Stimulated activated naive CD8-positive, alpha-beta T cell treated with anti-CD3 and anti-CD28 coated beads, Interleukin-15, amount 100 ng/mL, for 72 hours (primary cell): ENCODE data around the gene ARHGAP11B.
A peak's percentile ranks its signal among the peaks of the same experiment; 100 is the strongest.
"Not testable (repeated sequence)": the region's sequence is repeated elsewhere in the genome, so short reads cannot be mapped to it uniquely, and the experiment has no call there.

Experiments
- ATAC-seq: fragments of 150-1000 bp; cut with Tn5 transposase; 2 replicates; pipeline ENCODE4 v1.10.0; 2021; ENCODE audit warnings: mild to moderate bottlenecking, moderate library complexity
- DNase-seq, 2 donors: peaks; one replicate each; pipeline ENCODE4 v3.0.0; 2021 to 2022
- H3K27ac Mint-ChIP-seq, 2 donors: one replicate each; pipeline ENCODE4 v1.8.0; 2022; ENCODE audit warnings: mild to moderate bottlenecking in 2 of 2, mixed read lengths in 2 of 2, moderate library complexity in 2 of 2
- H3K27me3 Mint-ChIP-seq: one replicate; pipeline ENCODE4 v1.8.0; 2022; ENCODE audit warnings: mixed read lengths
- H3K4me1 Mint-ChIP-seq: one replicate; pipeline ENCODE4 v1.8.0; 2022; ENCODE audit warnings: mild to moderate bottlenecking, mixed read lengths
- H3K4me3 Mint-ChIP-seq, 2 donors: one replicate each; pipeline ENCODE4 v1.8.0; 2022; ENCODE audit warnings: mild to moderate bottlenecking in 2 of 2, mixed read lengths in 2 of 2, moderate library complexity in 1 of 2
- H3K9me3 Mint-ChIP-seq, 2 donors: one replicate each; pipeline ENCODE4 v1.8.0; 2022; ENCODE audit warnings: mixed read lengths in 2 of 2

The ARHGAP11B gene

DNA sequence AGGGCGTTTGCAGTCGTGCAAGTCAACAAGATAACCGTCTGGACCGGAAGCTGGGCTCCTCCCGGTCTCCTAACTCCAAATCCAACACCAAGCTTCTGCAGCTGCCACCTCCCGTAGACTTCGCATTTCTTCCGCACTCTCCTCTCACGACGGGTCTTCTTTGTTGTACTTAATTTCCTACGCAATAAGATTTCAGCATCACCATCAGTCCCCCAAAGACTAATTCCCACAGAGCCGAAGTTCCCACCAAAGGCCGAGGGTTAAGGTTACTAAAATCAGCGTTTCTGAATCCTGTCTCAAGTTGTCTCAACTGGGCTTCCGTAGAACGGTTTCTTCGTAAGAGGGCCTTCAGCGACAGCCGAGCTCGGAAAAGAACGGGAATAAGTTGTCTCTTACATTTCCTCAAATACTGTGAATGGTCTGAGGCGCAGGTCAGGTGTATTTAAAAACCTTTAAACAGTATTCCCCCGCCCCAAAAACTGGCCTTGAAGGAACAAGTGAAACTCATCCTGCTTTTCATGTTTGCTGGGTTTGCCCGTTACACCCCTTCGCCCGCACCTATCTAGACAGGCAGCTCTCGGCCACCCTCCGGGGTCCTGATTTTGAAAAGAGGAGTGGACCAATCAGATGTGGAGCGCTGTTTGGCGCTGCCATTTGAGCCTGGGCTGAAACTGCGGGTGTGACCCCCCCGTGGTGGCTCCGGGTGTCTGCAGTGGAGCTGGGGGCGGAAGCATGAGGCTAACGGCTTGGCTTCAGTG is at the start of gene ARHGAP11B:
TSS of gene ARHGAP11B (plus strand) at position 693 of the 758 bp plus-strand sequence.
- not testable (repeated sequence) for H3K9me3 Mint-ChIP-seq, H3K27me3 Mint-ChIP-seq
- ATAC-seq = peak; percentile 98
- peak within 1 kb of the TSS; percentile 94 to 97 for H3K27ac Mint-ChIP-seq
- H3K4me1 Mint-ChIP-seq = peaks cover 15% of the 10 kb centered on the region
- DNase-seq = peak; percentile 95 to 98
- H3K4me3 Mint-ChIP-seq = peak within 1 kb of the TSS; percentile 92 to 94

DNA sequence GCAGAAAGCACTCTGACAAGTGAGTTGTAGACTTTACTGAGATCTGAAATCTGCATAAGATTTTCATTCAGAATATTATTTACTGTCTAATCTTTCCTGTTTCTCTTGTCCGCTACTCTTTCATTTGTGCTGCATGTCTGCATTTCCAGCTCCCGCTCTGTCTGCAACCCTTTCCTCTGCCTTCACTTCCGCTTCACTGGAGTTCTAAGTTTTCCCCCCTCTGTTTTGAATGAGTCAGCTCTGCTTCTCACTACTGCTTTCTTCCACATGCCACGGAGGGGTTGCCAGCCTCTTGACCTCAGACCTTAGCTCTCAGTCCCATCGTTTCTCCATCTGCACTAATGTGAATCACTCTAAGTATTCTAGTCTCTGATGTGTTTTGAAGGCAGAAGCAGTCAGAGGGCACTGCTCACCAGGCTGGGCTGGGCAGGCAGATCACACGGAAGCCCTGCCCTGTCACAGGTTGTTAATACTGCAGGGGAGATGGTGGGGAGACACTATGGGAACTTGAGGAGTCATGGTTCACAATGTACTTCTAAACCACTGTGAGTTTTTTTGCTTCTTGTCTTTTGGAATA is 46.4 kb upstream of the ARHGAP11B start:
- DNase-seq, H3K27ac Mint-ChIP-seq, H3K9me3 Mint-ChIP-seq, ATAC-seq, H3K27me3 Mint-ChIP-seq, H3K4me3 Mint-ChIP-seq, H3K4me1 Mint-ChIP-seq: not testable (repeated sequence)

- ATAC-seq, H3K4me3 Mint-ChIP-seq, DNase-seq, H3K27me3 Mint-ChIP-seq, H3K4me1 Mint-ChIP-seq, H3K27ac Mint-ChIP-seq, H3K9me3 Mint-ChIP-seq: not testable (repeated sequence)
Measured at GRCh38 chr15:30580716-30581115, 45.2 kb upstream of the ARHGAP11B start.

DNA sequence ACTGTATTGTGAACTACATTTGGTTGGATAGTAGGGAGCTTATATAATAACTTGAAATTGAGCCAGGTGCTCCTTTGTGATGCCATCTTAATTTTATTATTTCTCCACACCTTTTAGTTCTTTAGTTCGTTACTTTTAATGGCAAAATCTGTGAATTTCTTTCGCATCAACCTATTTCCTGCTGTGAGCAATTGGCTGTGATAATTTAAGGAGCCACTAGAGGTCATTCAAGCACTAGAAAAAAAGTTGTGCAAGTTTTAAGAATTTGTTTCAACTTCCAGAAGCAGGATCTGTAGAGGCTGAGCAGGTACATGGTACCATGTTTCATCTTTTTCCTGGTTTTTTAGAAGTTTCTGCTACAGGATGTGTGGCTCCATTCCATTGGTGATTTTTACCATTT is 27.0 kb upstream of the ARHGAP11B start:
- not testable (repeated sequence) for H3K27me3 Mint-ChIP-seq, H3K4me3 Mint-ChIP-seq, H3K4me1 Mint-ChIP-seq, H3K9me3 Mint-ChIP-seq, DNase-seq, H3K27ac Mint-ChIP-seq, ATAC-seq

GRCh38 chr15:30603796-30604195 is 22.1 kb upstream of the ARHGAP11B start, which contains the start of gene GOLGA8H:
GOLGA8H (plus strand) TSS chr15:30604028; CDS start chr15:30604126, 98 bp downstream.
- H3K9me3 Mint-ChIP-seq = not testable (repeated sequence)

DNA sequence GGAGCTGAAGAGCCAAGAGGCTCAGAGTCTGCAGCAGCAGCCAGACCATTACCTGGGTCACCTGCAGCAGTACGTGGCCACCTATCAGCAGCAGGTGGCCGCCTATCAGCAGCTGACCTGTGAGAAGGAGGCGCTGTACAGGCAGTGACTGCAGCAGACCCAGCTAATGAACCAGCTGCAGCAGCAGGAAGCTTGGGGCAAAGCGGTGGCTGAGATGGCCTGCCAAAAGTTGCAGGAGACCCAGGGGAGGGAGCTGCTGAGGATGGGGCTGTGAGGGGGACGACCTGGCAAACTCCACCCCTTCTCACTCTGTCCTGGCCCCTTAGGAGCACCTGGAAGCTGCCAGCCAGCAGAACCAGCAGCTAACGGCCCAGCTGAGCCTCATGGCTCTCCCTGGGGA is 13.7 kb upstream of the ARHGAP11B start:
- not testable (repeated sequence) for H3K9me3 Mint-ChIP-seq, H3K4me1 Mint-ChIP-seq, H3K27ac Mint-ChIP-seq, ATAC-seq, H3K4me3 Mint-ChIP-seq, H3K27me3 Mint-ChIP-seq, DNase-seq

More at GRCh38 chr15:30603796-30604195, 22.1 kb upstream of the ARHGAP11B start, which contains the start of gene GOLGA8H:
- not testable (repeated sequence) for H3K27ac Mint-ChIP-seq, H3K27me3 Mint-ChIP-seq, ATAC-seq, DNase-seq, H3K4me1 Mint-ChIP-seq, H3K4me3 Mint-ChIP-seq

- H3K4me1 Mint-ChIP-seq, H3K27ac Mint-ChIP-seq, DNase-seq, H3K4me3 Mint-ChIP-seq, H3K27me3 Mint-ChIP-seq, ATAC-seq, H3K9me3 Mint-ChIP-seq: not testable (repeated sequence)
Measured at GRCh38 chr15:30621342-30621741, 4.6 kb upstream of the ARHGAP11B start.

- Mint-ChIP-seq H3K27ac (peak overlapping the region; percentile 94 to 97), H3K4me1 (peaks cover 15% of the 10 kb centered on the region), H3K4me3 (peak overlapping the region; percentile 92 to 94)
- ATAC-seq, H3K27me3 Mint-ChIP-seq, H3K9me3 Mint-ChIP-seq: not testable (repeated sequence)
- peak; percentile 9 to 18 for DNase-seq
Measured at GRCh38 chr15:30626194-30626565, 252 bp downstream of the ARHGAP11B start.

DNA sequence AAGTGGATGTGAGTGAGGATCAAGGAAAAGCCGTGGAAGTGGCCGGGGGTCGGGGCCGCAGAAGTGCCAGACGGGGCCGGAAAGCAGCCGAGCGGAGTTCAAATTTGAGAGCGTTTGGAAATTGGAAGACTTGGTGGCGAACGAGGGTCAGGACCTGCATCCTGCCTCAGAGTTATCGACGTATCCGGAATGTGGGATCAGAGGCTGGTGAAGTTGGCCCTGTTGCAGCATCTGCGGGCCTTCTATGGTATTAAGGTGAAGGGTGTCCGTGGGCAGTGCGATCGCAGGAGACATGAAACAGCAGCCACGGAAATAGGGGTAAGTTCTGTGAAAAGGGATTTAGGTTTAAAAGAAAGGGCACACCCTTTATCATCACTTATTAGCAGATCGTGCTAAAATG is 704 bp downstream of the ARHGAP11B start:
- Mint-ChIP-seq H3K4me3 (peak overlapping the region; percentile 92 to 94), H3K27ac (peak overlapping the region; percentile 94 to 97), H3K4me1 (peaks cover 15% of the 10 kb centered on the region)
- H3K27me3 Mint-ChIP-seq, DNase-seq, H3K9me3 Mint-ChIP-seq, ATAC-seq: not testable (repeated sequence)

DNA sequence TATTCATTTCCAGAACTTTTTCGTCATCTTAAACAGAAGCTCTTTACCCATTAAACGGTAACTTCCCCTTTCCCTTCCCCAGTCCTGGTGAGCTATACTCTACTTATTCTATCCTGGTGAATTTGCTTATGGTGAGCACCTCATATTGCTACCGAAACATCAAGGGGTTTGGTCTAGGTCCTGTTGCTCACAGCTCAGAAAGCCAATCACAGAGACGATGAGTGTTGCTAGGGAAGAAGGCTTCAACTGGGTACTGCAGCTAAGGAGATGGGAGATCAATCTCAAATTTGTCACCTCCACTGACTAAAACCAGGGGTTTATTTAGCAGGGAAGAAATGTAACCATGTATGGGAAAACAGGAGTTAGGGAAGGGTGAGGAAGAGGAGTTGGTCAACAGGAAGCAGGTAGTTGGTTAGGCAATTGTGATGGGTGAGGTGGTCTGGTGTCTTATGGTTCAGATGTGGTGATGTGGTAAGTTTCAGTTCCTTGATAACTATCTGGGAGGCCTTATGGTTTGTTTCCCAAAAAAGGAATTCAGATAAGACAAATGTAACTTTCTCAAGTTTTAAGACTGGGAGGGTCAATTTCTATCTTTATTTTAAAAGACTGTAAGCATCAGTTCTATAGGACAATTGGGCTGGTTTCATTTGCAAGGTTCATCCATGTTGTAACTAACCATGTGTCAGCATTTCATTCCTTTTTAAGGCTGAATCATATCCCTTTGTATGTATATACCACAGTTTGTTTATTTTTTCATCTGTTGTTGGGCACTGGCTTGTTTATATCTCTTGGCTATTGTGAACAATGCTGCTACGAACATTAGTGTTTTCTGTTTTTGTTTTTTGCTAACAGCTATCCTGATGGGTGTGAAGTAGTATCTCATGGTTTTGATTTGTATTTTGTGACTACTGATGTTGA is 24.3 kb downstream of the ARHGAP11B start:
- H3K9me3 Mint-ChIP-seq = no peaks in the 10 kb centered on the region
- peaks cover 24% of the 10 kb centered on the region for H3K4me1 Mint-ChIP-seq
- H3K27ac Mint-ChIP-seq = no peak overlapping the region
- H3K27me3 Mint-ChIP-seq = no peaks in the 10 kb centered on the region
- no peak overlapping the region for H3K4me3 Mint-ChIP-seq
- ATAC-seq (no peak), DNase-seq (no peak)

DNA sequence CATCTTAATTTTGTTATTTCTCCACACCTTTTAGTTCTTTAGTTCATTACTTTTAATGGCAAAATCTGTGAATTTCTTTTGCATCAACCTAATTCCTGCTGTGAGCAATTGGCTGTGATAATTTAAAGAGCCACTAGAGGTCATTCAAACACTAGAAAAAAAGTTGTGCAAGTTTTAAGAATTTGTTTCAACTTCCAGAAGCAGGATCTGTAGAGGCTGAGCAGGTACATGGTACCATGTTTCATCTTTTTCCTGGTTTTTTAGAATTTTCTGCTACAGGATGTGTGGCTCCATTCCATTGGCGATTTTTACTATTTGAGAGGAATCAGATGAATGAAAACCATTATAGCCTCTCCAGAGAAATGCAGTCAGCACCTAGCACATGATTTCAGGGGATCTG is 35.2 kb downstream of the ARHGAP11B start:
- H3K9me3 Mint-ChIP-seq, H3K27ac Mint-ChIP-seq, H3K4me1 Mint-ChIP-seq, ATAC-seq, H3K4me3 Mint-ChIP-seq, DNase-seq, H3K27me3 Mint-ChIP-seq: not testable (repeated sequence)

GRCh38 chr15:30669621-30670020 is 43.7 kb downstream of the ARHGAP11B start:
- not testable (repeated sequence) for H3K4me1 Mint-ChIP-seq, ATAC-seq, DNase-seq

GRCh38 chr15:30670056-30670455 is 44.1 kb downstream of the ARHGAP11B start:
- ATAC-seq (no peak), DNase-seq (no peak)
- Mint-ChIP-seq H3K9me3 (no peaks in the 10 kb centered on the region), H3K27me3 (no peaks in the 10 kb centered on the region), H3K4me1 (no peaks in the 10 kb centered on the region), H3K4me3 (no peak overlapping the region), H3K27ac (no peak overlapping the region)

More at GRCh38 chr15:30669621-30670020, 43.7 kb downstream of the ARHGAP11B start:
- not testable (repeated sequence) for H3K27me3 Mint-ChIP-seq, H3K9me3 Mint-ChIP-seq, H3K27ac Mint-ChIP-seq, H3K4me3 Mint-ChIP-seq

GRCh38 chr15:30671309-30671708 is 45.4 kb downstream of the ARHGAP11B start:
- DNase-seq (no peak), ATAC-seq (no peak)
- Mint-ChIP-seq H3K27ac (no peak overlapping the region), H3K4me1 (no peaks in the 10 kb centered on the region), H3K27me3 (no peaks in the 10 kb centered on the region), H3K4me3 (no peak overlapping the region), H3K9me3 (no peaks in the 10 kb centered on the region)

GRCh38 chr15:30675126-30675525 is 49.2 kb downstream of the ARHGAP11B start:
- ATAC-seq (no peak), DNase-seq (no peak)
- no peak overlapping the region for H3K27ac Mint-ChIP-seq
- H3K4me3 Mint-ChIP-seq = no peak overlapping the region
- no peaks in the 10 kb centered on the region for H3K9me3 Mint-ChIP-seq
- H3K27me3 Mint-ChIP-seq = no peaks in the 10 kb centered on the region
- H3K4me1 Mint-ChIP-seq = no peaks in the 10 kb centered on the region
